Mucosa of gallbladder (tissue), 1 donor: ENCODE results near the gene MAP4K4. TPM values are rescaled to one million over a fixed set of nuclear protein-coding genes. Genes with fewer than 3 reads are reported as not detected.
A peak's percentile ranks its signal among the peaks of the same experiment; 100 is the strongest.

Experiments used
- DNase-seq: peaks from one replicate; pipeline ENCODE4 v3.0.0-alpha.2; 2020; ENCODE audit warnings: low spot score
- total RNA-seq: library from RNA; stranded (reverse); gene quantifications from one replicate; pipeline ENCODE4 v1.2.1, GENCODE V29; 2021
- donor health status: DM: no; HTN: no; CAD: no.

Gene MAP4K4
- total RNA-seq, 1 donor from 2014 or later: 50.9 TPM

DNA sequence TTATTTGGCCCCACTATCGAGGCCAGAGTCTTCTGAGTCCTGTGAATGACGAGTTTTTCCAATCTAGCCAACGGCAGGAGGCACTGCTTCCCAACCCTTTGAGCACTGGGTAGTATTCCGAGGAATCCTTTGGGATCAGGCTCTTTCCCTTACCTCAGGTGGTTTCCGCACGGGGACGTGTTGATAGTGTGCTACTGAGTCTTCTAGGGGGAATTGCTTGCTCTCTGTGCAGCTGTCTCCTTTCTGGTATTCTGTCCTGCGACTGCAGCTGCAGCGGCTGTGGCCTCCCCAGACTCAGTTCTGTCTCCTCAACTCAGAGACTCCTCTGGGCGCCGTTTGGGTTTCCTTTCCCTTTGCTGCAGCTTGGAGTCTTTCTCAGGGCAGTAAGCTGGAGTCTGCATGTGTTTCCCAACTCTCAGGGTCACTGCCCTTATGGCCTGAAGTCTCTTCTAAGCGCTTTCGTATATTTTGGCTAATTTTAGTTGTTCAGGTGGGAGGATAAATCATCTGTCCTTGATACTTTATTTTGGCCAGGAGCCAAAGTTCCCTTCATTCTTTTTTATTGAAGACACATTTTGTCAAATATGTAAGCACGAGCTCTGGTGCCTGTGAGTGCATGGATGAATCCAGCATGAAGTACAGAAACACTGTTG is 118.4 kb downstream of the MAP4K4 start:
- no peak for DNase-seq

DNA sequence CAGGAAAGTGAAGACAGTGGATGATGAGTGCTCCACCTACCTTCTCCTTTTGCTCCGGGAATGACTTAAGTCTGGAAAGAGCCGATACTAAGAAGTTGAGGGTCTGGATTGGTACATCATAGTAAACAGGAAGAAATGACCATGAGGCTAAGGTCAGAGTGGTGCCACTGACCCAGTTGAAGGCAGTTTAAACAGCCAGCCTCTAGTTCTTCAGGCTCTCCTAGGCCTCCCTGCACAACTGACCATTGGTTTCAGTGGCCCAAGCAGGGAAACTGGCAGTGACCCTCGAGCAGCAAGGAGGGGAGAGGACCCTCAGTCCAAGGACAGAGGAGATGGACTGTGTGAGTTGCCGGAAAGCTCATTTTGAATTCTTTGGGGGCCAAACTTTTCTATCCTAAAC is 119.1 kb downstream of the MAP4K4 start:
- DNase-seq: no peak

DNA sequence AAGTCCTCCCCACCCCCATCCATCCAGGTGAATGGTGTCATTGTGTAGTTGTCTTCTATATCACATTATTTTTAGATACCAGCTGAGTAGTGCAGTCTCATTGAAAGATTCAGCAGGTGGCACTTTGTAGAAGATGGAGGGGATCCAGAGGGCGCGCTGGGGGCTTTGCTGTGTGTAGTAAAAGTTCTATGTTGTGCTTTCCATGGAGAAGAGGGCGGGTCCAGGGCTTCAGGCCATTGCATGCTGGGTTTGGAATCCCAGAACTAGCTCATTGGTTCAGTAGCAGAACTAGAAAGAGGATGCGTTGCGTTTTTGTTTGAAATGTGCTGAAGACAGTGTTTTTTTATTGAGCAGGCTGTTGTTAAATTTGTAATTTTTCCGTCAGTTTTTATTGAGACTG is 120.0 kb downstream of the MAP4K4 start:
- DNase-seq: no peak

DNA sequence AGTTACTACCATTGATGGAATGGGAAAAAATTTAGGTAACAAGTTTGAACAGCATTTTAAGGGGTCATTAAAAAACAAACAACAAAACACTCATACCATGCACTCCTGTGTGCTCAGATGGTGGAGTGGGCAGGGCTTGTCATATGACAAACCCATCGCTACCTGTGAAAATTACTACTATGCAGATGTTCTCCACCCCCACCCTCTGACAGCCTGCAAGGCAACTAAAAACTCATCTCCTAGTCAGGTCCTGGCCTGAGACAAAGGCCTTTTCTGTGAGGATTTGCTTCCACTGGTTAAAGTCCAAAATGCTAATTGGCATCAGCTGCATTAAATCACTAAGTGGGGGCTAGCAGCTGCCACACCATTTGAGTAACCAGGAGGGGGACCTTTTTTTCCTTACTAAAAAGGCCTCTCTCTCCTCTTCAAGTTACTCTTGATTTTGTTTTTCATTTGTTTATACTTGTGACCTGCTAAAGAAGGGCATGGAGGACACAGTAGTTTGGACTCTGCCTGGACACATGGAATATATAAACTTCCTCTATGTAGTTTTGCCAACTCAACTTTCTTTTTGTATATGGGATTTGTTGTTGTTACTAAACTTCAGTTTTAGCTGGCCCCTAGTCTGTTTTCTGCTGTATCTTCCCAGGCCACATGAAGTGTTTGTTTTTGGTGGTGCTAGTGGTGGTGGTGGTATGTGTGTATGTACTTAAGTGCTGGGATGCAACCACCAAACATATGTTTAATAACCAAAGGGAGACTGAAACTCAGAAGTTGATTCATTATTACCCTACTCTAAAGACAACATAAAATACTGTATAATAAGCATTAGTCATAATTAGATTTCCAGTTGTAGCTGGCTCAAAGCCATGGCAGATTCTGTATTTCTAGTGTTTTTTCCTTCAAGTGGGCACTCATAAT is 121.3 kb downstream of the MAP4K4 start:
- DNase-seq: no peak

DNA sequence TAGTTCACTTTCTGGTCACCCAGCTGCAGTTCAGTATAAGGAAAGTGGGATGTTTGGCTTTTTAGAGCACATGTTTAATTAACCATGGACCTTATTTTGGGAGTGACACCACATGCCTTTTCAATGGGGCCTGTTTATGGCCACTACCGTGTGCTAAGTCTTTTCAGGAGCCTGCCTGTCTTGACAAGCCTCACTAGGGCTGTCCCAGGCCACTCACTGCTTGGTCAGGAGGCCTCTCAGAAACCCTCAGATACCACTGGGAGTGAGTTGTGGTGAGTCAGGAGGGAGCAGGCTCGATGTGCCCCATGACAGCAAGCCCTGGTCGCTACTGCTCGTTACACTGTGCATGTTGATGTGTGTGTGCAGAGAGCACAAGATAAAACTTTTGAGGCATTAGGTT is 123.0 kb downstream of the MAP4K4 start:
- no peak for DNase-seq

DNA sequence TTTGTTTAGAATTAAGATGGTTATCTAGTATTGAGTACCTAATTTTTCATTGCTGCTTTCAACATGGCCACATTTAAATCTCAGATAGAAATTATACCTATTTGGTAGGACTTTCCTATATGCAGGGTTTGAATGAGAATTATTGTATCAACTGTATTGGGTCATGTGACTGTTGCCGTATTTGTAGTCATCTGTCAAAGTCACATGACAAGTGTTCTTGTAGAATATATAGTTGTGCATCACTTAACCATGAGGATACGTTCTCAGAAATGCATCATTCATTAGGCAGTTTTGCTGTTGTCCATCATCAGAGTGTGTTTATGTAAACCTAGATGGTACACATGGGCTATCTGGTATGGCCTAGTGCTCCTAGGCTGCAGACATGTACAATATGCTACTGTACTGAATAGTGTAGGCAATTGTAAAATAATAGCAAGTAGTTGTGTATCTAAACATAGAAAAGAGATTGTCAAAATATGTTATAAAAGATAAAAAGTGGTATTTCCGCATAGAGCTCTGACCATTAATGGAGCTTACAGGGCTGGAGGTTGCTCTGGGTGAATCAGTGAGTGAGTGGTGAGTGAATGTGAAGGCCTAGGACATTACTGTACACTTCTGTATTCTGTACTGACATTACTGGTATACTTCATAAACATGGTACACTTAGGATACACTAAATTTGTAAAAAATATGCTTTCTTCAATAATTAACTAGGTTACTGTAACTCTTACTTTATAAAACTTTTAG is 123.7 kb downstream of the MAP4K4 start:
- no peak for DNase-seq

DNA sequence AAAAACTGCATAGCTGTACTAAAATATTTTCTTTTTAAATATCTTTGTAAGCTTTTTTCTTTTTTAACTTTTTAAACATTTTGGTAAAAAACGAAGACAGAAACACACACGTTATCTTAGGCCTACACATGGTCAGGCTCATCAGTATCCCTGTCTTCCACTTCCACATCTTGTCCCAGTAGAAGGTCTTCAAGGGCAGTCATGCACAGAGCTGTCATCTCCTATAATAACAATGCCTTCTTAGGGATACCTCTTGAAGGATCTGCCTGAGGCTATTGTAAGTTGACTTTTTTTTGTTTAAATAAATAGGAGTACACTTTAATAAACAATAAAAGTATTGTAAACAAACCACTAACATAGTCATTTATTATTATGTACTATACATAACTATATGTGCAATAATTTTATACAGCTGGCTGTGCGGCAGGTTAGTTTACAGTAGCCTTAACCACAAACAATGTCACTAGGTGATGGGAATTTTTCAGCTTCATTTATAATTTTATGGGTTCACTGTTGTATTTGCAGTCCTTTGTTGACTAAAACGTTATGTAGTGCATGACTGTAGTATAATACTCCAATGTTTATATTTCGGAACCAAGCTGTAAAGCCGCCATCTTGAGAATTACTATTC is 124.4 kb downstream of the MAP4K4 start:
- DNase-seq: no peak

DNA sequence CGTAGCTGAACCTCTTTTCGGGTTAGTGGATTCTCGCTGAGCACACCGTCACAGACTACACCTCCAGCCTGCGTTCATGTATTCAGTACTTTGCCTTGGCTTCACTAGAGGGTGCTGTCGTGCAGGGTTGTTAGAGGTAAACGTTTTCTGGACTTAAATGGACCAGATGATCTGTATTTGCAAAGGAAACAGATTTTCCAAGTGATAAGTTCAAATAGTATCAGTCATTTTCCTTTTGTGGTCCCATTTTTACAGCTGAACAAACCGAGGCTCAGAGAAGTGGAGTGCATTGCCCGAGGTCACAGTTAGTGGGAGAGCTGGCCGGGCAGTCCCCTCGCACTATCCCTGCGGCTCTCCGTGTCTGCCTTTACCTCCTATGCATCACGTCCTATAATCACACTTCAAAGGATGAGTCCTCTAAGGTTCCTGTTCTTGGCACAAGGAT is 125.9 kb downstream of the MAP4K4 start:
- DNase-seq: peak; percentile 76

DNA sequence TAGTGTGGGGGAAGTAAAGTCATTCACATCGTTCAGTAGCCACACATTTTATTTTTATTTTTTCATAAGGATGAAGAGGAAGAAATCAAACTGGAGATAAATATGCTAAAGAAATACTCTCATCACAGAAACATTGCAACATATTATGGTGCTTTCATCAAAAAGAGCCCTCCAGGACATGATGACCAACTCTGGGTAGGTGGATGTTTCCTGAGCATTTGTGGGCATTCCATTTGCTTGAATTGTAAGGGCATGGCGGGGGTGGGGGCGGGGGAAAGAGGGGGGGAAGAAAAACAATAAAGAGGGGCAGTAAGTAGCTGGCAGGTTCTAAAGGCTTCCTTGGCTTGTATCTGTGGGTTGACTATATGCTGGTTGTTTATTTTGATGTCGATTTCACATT is 126.4 kb downstream of the MAP4K4 start:
- DNase-seq: no peak

DNA sequence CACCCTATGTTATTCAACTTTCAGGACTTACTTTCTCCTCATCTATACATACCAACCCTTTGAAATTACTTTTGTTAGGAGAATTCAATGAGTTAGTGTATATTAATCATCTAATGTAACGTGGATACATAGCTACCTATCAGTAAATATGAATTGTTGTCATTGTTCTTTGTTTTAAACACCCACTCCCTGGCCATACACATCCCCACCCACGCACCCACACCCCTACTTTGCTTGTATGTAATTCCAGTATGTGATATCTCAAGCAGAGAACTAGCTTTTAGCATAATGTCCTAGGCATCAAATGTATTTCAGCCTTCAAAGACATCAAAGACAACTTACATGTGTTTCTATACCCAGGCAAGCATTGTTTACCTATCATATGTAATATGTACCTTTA is 129.2 kb downstream of the MAP4K4 start:
- no peak for DNase-seq

DNA sequence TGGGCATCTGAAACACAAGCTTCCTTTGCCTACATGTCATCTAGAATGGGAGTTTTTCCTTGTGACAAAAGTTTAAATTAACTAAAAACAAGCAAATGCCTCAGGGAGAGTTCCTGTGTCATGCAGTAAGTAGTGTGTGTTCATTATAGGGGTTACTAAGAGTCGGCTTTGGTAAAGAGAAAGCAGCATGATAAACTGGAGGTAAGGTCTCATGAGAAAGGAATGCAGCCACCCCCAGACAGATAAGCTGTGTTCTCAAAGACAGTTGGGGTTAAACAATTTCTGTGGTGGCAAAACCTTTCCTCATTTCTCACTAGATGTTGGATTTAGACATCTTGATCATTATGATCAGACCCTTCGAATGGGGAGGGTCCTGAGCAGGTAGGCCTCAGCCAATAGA is 129.7 kb downstream of the MAP4K4 start:
- DNase-seq: no peak

DNA sequence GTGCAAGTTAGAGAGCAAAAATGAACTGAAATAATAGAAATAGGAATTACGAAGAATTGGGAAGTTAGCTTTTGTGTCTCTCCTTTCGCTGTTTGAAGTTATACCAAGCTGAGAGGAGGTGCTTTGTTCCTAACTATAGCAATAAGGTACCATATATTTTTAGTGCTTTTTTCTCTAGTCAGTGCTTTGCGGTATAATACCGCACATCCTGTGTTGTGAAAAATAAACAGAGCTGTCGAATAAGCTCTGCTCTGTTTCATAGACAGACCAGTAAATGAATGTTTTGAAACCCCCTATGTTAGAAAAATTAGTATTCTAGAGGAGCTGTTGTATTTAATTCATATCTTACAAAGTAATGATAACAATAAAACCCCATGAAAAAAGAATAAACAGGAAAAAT is 130.8 kb downstream of the MAP4K4 start:
- no peak for DNase-seq

DNA sequence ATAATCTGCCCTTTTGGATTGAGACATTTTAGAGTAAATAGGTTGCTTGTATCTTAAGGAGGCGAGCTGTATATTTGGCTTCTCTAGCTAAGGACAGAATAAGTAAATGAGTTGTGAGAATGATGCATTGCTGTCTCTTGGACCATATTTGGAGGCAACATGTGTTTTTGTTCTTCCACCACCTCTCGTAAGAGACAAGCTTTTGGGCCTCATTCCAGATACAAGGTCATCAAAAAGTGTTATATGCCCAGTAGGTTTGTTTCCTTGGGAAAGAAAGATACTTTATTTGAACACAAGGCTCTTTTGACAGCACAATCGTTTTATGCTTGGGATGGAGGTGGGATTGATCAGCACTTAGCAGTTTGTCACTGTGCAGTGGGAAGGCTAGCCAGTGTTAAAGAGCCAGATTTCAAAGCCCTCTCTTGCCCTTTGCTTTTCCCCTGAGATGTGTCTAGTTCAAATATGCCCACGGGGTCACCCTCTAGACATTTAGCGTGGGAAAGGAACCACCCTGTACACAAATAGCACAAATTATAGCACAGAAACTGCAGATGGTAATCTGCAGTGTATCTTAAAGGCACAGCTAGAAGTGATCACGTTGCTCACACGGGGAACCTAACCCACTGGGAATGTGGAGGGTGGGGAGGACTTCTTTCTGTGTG is 131.3 kb downstream of the MAP4K4 start:
- DNase-seq: no peak

DNA sequence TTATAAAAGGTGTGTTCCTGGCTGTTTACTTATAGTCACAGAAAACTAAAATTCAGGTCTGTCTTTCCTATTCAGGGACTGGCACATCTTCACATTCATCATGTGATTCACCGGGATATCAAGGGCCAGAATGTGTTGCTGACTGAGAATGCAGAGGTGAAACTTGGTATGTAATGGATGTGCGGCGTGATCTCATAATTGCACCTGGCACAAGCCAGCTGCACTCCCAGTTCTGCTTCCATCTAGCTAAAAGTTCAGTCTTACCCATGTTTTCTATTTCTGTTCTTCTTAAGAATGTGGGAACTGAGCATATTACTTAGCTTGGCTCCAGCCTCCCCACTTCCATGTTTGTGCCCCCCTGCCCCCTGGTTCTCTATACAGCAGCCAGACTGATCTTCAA is 131.9 kb downstream of the MAP4K4 start:
- no peak for DNase-seq

DNA sequence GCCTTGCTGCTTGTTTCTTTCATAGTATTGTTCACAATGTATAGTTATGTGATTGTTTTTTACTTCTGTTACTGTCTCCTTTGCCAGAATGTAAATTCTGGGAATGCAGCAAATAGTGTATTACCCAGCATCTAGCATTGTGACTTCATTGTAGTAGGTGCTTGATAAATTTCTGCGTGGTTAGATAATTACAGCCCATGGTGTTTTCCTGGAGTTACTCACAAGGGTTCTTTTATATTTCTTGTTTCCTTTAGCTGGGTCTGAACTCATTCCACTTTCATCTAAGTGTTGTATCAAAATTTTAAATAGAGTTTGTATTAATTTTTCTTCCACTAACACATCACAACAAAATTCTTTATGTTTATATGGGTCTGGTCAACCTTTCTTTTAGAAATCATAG is 132.6 kb downstream of the MAP4K4 start:
- DNase-seq: no peak

DNA sequence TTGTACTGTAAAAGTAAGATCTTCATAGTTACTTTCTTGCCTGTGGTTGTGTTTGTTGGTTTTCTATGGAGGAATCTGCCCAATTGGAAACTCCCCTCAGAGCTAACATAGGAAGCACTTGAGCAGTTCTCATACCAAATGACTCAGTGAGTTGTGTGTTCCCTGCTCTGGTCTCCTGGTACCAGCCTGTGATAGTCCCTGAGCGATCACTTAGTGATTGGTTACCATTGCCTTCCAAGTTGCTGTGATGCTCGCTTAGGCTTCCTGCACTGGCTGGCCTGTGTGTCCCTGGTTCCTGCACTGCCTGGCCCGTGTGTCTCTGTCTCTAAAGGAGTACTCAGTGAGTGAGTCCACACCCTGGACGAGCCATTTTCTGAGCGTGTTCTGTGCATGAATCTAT is 133.0 kb downstream of the MAP4K4 start:
- no peak for DNase-seq

DNA sequence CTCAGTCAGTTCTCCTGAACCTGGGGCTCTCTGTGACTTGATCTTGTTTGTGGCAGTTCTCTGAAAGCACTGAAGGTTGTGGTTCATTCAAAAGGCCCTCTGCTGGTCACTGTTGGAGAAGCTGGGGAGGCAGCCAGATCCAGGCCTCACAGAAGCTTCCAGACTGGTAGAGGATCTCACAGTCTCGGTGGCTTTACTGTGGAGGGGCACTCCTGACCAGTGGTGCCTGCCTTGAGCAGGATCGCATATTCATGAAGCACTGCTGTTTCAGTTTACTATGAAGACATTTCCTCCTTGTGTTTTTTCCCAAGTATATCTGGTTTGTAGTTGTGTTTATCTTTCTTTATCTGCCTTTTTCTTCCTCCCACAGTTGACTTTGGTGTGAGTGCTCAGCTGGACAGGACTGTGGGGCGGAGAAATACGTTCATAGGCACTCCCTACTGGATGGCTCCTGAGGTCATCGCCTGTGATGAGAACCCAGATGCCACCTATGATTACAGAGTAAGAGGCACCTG is 133.9 kb downstream of the MAP4K4 start:
- DNase-seq: peak; percentile 80

DNA sequence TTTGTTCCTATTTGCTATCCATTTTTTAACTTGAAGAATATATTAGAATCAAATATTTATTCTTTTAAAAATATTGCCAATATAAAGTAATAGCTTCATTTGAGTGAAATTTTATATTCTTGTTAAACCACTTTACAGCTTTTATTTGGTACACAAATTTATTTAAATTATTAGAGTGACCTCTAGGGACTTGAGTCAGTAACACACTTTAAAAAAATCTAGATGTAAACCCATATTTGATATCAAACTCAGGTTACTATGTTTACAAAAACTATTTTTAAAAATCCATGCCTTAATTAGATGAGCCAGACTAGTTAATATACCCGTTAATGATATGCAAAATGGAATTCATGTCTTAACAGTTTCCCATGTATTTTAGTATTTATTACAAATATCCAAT is 134.6 kb downstream of the MAP4K4 start:
- DNase-seq: no peak

DNA sequence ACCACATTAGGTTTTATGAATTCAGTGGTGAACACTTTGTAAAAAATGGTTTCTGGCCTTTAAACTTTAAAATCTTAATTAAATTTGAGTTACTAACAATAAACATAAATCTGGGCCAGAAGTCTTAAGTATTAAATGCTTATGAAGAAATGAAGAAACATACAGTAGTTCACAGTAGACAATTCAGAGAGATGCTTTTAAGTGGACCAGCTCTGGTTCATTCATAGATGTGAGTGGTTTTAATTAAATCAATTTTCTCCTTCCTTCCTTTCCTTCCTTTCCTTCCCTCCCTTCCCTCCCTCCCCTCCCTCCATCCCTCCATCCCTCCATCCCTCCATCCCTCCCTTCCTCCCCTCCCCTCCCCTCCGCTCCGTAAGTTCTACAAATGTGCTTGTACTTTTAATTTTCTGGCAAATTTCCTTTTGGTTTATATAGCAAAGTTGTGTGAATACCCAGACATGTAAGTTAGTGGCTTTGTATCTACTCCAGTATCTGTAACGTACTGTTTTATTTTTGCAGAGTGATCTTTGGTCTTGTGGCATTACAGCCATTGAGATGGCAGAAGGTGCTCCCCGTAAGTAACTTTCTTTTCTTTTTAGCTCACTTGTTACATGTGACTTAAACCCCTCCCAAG is 136.5 kb downstream of the MAP4K4 start:
- DNase-seq: no peak

DNA sequence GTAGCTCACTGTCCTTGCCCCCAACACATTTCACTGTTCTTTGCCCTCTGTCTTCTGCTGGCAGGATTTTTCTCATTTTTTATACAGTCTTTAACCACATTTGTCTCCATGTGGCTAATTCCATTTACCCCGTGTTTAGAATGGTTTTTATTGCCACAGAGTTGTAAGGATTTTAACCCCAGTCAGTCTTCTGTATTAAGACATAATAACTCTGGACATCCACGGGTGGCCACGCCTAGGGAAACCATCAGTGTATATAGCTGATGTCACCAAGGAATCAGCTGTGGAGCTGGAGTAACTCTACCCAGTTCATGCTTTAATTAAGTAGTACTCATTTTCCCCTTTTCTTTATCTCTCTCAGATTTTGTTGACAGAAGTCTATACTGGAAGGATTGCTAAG is 139.8 kb downstream of the MAP4K4 start:
- no peak for DNase-seq
